Caco-2 (cell line): ENCODE data around the gene GAREM1. TPM values are rescaled to one million over a fixed set of nuclear protein-coding genes. Genes with fewer than 3 reads are reported as not detected.

Experiments used
- BruUV-seq: library from RNA; stranded (reverse); fragments of 400-500 nt; replicated peaks from 2 replicates; lab custom pipeline; 2021; lab: Mats Ljungman, UMichigan
- CTCF ChIA-PET: fragments of 300-600 bp; sonication (Branson Sonifier 250); formaldehyde crosslinking; loops from one replicate; lab custom pipeline; 2022; ENCODE audit warnings: antibody characterized with exemption; lab: Charles Lee
- POLR2A ChIA-PET: fragments of 300-600 bp; sonication (Branson Sonifier 250); formaldehyde crosslinking; loops from one replicate; lab custom pipeline; 2022; ENCODE audit warnings: antibody characterized with exemption; lab: Charles Lee
- DNase-seq, 2 experiments: peaks; one replicate each; pipeline versions ENCODE4 v3.0.0 to v3.0.0-alpha.2; 2020 to 2022
- H3K27me3 ChIP-seq: replicated peaks from 2 replicates; pipeline ENCODE4 v1.6.0; 2011; ENCODE audit warnings: low read length; ENCODE audit not compliant: control insufficient read depth, insufficient read depth
- H3K36me3 ChIP-seq: 2 replicates; pipeline ENCODE4 v1.5.1; 2011; ENCODE audit warnings: low read length; ENCODE audit not compliant: control insufficient read depth, insufficient read depth
- H3K4me1 ChIP-seq: fragments of 250-450 bp; sonication (Bioruptor Pico); 2 replicates; pipeline ENCODE4 v1.5.1; 2020; ENCODE audit warnings: mild to moderate bottlenecking
- H3K4me3 ChIP-seq: 2 replicates; pipeline ENCODE4 v1.5.1; 2011; ENCODE audit warnings: low read depth, mild to moderate bottlenecking, control low read depth, low read length
- H3K9me3 ChIP-seq: fragments of 250-450 bp; sonication (Bioruptor Pico); 2 replicates; pipeline ENCODE4 v1.5.1; 2020; ENCODE audit warnings: mild to moderate bottlenecking, moderate library complexity
- H3K27ac Mint-ChIP-seq: one replicate; pipeline ENCODE4 v1.8.0; 2022; ENCODE audit warnings: mixed read lengths; ENCODE audit not compliant: unreplicated experiment
- H3K27me3 Mint-ChIP-seq: one replicate; pipeline ENCODE4 v1.8.0; 2022; ENCODE audit warnings: mixed read lengths; ENCODE audit not compliant: insufficient read depth, unreplicated experiment
- H3K36me3 Mint-ChIP-seq: one replicate; pipeline ENCODE4 v1.8.0; 2022; ENCODE audit warnings: mild to moderate bottlenecking, mixed read lengths; ENCODE audit not compliant: insufficient read depth, unreplicated experiment
- H3K4me1 Mint-ChIP-seq: one replicate; pipeline ENCODE4 v1.8.0; 2022; ENCODE audit warnings: low read depth, mixed read lengths; ENCODE audit not compliant: unreplicated experiment
- H3K4me3 Mint-ChIP-seq: one replicate; pipeline ENCODE4 v1.8.0; 2022; ENCODE audit warnings: mild to moderate bottlenecking, moderate library complexity, mixed read lengths; ENCODE audit not compliant: unreplicated experiment
- H3K9me3 Mint-ChIP-seq: one replicate; pipeline ENCODE4 v1.8.0; 2022; ENCODE audit warnings: mixed read lengths; ENCODE audit not compliant: unreplicated experiment
- intact Hi-C: fragments of 100-400 bp; cut with micrococcal nuclease; formaldehyde crosslinking; loops from one replicate; pipeline ENCODE4 v1.10.0; 2022; ENCODE audit not compliant: unreplicated experiment
- total RNA-seq: library from RNA; stranded (reverse); gene quantifications from 2 replicates; pipeline ENCODE4 v1.2.3, GENCODE V29; 2022
- TF ChIP-seq, protein P1 (sequence below), 2 experiments: fragments of 200-600 bp in 1 of 2; IDR thresholded peaks; 1 replicate in 1 of 2; 2 replicates in 1 of 2; pipeline versions ENCODE4 v1.5.1 to v1.8.0; 2011 to 2022; ENCODE audit warnings: antibody characterized with exemption in 1 of 2, control low read depth in 1 of 2, inconsistent platforms in 1 of 2, low read depth in 1 of 2, low read length in 1 of 2, mild to moderate bottlenecking in 1 of 2, moderate library complexity in 1 of 2; ENCODE audit not compliant: insufficient read depth in 1 of 2, severe bottlenecking in 1 of 2, unreplicated experiment in 1 of 2

Gene GAREM1
- total RNA-seq, 1 experiment from 2014 or later, result 0.50 TPM

GRCh38 chr18:32326450-32327308, 144.0 kb downstream of the GAREM1 start:
- Mint-ChIP-seq H3K4me1 (no peaks in the 10 kb centered on the region), H3K9me3 (no peaks in the 10 kb centered on the region), H3K36me3 (no peaks in the 10 kb centered on the region), H3K4me3 (no peak overlapping the region), H3K27ac (no peak overlapping the region), H3K27me3 (peaks cover 3% of the 10 kb centered on the region)
- no TSS peak for BruUV-seq
- H3K36me3 ChIP-seq, result no peaks in the 10 kb centered on the region
- TF ChIP-seq, protein P1, sequence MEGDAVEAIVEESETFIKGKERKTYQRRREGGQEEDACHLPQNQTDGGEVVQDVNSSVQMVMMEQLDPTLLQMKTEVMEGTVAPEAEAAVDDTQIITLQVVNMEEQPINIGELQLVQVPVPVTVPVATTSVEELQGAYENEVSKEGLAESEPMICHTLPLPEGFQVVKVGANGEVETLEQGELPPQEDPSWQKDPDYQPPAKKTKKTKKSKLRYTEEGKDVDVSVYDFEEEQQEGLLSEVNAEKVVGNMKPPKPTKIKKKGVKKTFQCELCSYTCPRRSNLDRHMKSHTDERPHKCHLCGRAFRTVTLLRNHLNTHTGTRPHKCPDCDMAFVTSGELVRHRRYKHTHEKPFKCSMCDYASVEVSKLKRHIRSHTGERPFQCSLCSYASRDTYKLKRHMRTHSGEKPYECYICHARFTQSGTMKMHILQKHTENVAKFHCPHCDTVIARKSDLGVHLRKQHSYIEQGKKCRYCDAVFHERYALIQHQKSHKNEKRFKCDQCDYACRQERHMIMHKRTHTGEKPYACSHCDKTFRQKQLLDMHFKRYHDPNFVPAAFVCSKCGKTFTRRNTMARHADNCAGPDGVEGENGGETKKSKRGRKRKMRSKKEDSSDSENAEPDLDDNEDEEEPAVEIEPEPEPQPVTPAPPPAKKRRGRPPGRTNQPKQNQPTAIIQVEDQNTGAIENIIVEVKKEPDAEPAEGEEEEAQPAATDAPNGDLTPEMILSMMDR (IDR thresholded peaks at IDR 0.05; ENCODE audit: insufficient read depth in 1 of 2, low read depth in 1 of 2, low read length in 1 of 2, severe bottlenecking in 1 of 2, unreplicated experiment in 1 of 2), result no peak
- H3K27me3 ChIP-seq, result no peaks in the 10 kb centered on the region
- DNase-seq, result no peak
- no peaks in the 10 kb centered on the region for H3K9me3 ChIP-seq
- no peaks in the 10 kb centered on the region for H3K4me1 ChIP-seq
- no peak overlapping the region for H3K4me3 ChIP-seq
- ChIA-PET CTCF (no interaction called here), POLR2A (no interaction called here)
- intact Hi-C loops, result no loop called here

DNA sequence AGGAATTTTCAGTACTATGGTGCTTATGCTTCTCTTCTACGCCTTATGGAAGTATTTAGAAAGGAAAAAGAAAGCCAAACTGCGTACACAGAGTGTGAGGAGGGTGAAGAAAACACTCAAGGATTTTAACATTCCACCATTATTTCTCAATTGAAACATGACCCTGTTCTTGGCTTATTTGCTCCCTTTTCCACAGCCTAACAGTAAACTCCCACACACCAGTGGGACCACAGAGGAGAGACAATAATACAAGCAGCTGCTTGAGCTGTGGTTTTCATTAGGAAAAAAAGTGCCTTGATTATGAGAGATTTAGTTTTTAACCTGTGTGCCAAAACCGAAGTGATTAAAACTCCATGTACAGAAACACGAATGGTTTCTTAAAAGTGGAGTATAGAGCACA, 146.5 kb downstream of the GAREM1 start:
- no peak overlapping the region for H3K4me3 Mint-ChIP-seq

GRCh38 chr18:32321826-32322225, 148.9 kb downstream of the GAREM1 start:
- ChIA-PET CTCF (no interaction called here), POLR2A (no interaction called here)
- H3K4me1 ChIP-seq, result no peaks in the 10 kb centered on the region
- H3K4me1 Mint-ChIP-seq, result no peaks in the 10 kb centered on the region
- H3K36me3 ChIP-seq, result no peaks in the 10 kb centered on the region
- no peaks in the 10 kb centered on the region for H3K9me3 Mint-ChIP-seq
- no TSS peak for BruUV-seq
- H3K9me3 ChIP-seq, result no peaks in the 10 kb centered on the region
- no peak overlapping the region for H3K4me3 ChIP-seq
- intact Hi-C loops, result no loop called here
- no peak overlapping the region for H3K4me3 Mint-ChIP-seq
- TF ChIP-seq, protein P1 (IDR thresholded peaks at IDR 0.05; ENCODE audit: insufficient read depth in 1 of 2, low read depth in 1 of 2, low read length in 1 of 2, severe bottlenecking in 1 of 2, unreplicated experiment in 1 of 2), result no peak
- H3K27ac Mint-ChIP-seq, result no peak overlapping the region
- H3K27me3 ChIP-seq, result no peaks in the 10 kb centered on the region
- peaks cover 6% of the 10 kb centered on the region for H3K27me3 Mint-ChIP-seq
- no peaks in the 10 kb centered on the region for H3K36me3 Mint-ChIP-seq
- no peak for DNase-seq

More for the DNA sequence above, 146.5 kb downstream of the GAREM1 start:
- no peaks in the 10 kb centered on the region for H3K36me3 ChIP-seq
- H3K9me3 ChIP-seq, result no peaks in the 10 kb centered on the region
- Mint-ChIP-seq H3K27ac (no peak overlapping the region), H3K36me3 (no peaks in the 10 kb centered on the region), H3K9me3 (no peaks in the 10 kb centered on the region), H3K27me3 (peaks cover 6% of the 10 kb centered on the region), H3K4me1 (no peaks in the 10 kb centered on the region)
- H3K4me3 ChIP-seq, result no peak overlapping the region
- intact Hi-C loops, result no loop called here
- TF ChIP-seq, protein P1 (IDR thresholded peaks at IDR 0.05; ENCODE audit: insufficient read depth in 1 of 2, low read depth in 1 of 2, low read length in 1 of 2, severe bottlenecking in 1 of 2, unreplicated experiment in 1 of 2), result no peak
- H3K4me1 ChIP-seq, result no peaks in the 10 kb centered on the region
- DNase-seq, result no peak
- H3K27me3 ChIP-seq, result no peaks in the 10 kb centered on the region
- POLR2A ChIA-PET, result no interaction called here
- BruUV-seq, result no TSS peak
- CTCF ChIA-PET, result no interaction called here
